HG03558 (cell line): ENCODE measurements around the gene OR5A2.
A peak's percentile ranks its signal among the peaks of the same experiment; 100 is the strongest.
"Not testable (repeated sequence)": the region's sequence is repeated elsewhere in the genome, so short reads cannot be mapped to it uniquely, and the experiment has no call there.

ENCODE experiments used
- ATAC-seq: cut with Tn5 transposase; IDR thresholded peaks from one replicate; pipeline ENCODE4 v1.9.1; 2021; ENCODE audit warnings: moderate number of reproducible peaks; ENCODE audit not compliant: unreplicated experiment; ENCODE audit errors: extremely low read depth

OR5A2 gene

DNA sequence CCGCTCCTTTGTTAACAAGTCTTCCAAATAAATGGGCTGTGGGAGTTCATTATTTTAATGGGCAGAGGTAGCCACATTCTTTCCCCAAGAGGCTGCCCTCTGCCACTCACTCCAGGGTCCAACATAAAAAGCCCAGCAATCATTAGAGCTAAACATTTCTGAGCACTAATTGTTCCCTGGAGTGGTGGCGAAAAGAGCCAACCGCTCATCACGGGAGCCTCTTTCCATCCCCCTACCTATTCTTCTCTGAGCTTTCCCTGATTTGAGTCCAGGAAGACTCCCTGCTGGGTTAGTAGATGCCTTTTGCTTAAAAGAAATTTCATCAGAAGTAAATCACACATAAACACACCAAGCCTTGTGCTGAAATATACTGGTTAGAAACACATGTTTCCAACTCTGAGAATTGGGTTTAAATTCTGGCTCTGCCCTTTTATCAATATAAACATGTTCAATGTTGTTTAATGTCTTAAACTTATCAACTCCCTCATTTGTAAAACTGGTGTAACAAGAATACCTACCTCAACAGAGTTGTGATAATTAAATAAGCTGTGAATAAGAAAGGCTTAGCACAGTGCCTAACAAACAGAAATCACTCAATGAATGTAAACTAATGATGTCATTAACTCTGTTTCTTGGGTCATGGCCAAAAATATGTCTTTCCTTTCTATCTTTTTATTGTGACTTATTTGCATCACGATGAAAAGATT is at the start of gene OR5A2:
OR5A2 (minus strand) TSS at position 53 of the 707 bp plus-strand sequence. CDS start 3,460 bp downstream, outside the sequence.
- no peak for ATAC-seq

DNA sequence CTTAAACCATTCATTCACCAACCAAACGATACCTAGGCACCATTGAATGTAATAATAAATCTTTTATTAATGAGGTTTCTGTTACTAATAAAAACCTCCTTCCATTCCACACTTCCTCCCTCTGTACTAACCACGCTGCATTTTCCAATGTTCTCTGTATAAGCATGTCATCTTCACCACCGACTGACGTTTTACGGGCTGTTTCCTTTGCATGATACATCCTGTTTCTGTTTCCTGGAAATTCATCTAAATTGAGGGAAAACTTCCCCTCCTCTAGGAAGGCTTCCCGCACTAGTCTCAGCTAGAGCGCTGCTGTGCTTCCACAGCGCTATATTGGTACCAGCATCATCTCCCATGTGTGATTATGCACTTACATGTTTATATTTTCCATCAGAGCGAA is 49.0 kb upstream of the OR5A2 start:
- ATAC-seq = no peak

DNA sequence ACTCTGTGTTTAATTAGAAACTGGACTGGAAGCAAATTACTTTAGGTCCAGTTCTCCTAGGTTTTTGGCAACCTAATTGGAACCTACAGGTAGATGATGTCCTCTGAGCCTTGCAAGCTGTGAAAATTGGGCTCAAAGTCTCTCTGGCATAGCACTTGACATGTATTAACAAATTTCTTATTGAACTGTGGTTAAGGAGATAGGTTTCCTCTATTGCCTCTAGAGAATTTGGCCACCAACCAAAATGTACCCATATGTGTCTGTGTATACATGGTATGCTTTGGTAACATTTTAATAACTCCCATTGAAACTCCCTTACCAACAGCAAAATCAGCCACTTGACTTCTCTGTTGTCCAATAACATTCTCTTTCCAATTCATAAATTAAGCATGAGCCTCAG is 46.8 kb upstream of the OR5A2 start, which contains the start of gene OR4D10:
OR4D10 (plus strand) TSS at position 301 of the 400 bp plus-strand sequence. CDS start 4,115 bp downstream, outside the sequence.
- no peak for ATAC-seq

DNA sequence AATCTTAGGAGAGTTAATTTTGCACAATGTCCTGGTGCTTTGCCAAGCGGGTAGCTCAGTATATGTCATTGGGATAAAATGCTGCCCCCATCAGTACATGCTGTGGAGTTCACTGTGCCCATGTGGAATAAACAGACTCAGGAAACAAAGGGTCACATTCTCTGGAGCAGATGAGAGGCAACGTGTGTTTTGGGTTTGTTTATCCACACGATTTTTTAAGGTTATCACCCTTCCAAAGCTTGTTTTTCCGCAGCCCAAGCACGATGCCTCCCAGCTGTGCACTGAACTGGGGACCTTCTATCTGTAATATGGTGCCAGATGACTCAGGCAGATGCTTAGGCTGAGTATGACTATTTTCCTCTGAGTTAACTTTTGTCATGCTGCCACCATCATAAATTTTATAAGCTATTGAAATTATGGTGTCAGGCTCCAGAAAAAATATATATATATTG is 37.0 kb upstream of the OR5A2 start:
- ATAC-seq = no peak

- no peak for ATAC-seq
Observed at GRCh38 chr11:59459916-59460315, 33.7 kb upstream of the OR5A2 start.

DNA sequence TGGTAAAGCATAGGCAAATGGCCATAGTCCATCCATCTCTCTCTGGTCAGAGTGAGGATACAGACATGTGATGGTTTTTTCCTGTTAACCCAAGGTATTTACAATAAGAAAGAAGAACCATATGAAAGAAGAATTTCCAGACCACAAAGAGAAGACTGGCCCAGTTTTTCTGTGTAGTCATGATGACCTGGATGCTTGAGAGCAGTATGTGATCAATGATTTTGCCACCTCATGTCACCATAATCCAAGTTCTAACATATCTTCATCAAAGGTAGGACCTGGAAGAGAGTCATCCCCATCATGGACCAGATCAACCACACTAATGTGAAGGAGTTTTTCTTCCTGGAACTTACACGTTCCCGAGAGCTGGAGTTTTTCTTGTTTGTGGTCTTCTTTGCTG is 30.4 kb upstream of the OR5A2 start, which contains the start of gene OR4D6:
OR4D6 (plus strand) TSS at position 301 of the 400 bp plus-strand sequence; CDS start at position 301, 0 bp downstream.
- ATAC-seq = no peak

DNA sequence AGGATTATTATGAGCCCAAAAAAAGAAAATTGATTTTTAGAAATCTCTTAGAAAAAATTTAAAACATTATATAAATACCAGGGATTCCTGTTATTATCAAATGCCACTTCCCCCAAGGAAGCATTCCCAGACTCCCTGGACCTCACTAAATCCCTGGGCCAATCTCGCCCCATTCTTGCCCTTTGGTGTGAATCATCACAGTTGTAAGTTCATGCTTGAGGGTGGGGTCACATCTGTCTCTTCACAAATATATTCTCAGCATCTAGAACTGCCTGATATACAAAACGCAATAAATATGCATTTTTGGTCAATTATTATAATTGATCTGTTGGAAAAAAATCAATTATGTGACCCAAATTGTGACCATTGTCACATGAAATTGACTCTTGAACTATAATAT is 22.3 kb upstream of the OR5A2 start:
- ATAC-seq = no peak

DNA sequence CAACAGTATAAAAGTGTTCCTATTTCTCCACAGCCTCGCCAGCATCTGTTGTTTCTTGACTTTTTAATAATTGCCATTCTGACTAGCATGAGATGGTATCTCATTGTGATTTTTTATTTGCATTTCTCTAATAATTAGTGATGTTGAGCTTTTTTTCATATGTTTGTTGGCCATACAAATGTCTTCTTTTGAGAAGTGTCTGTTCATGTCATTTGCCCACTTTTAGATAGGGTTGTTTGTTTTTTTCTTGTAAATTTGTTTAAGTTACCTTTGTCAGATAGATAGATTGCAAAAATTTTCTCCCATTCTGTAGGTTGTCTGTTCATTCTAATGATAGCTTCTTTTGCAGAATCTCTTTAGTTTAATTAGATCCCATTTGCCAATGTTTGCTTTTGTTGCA is 19.4 kb upstream of the OR5A2 start:
- ATAC-seq = not testable (repeated sequence)

GRCh38 chr11:59437770-59438169 is 11.6 kb upstream of the OR5A2 start:
- ATAC-seq = no peak

- no peak for ATAC-seq
Observed at GRCh38 chr11:59436169-59436568, 10.0 kb upstream of the OR5A2 start, which contains the start of gene OR5A1. OR5A1 (plus strand) TSS chr11:59436469; CDS start chr11:59443169, 6,700 bp downstream.

DNA sequence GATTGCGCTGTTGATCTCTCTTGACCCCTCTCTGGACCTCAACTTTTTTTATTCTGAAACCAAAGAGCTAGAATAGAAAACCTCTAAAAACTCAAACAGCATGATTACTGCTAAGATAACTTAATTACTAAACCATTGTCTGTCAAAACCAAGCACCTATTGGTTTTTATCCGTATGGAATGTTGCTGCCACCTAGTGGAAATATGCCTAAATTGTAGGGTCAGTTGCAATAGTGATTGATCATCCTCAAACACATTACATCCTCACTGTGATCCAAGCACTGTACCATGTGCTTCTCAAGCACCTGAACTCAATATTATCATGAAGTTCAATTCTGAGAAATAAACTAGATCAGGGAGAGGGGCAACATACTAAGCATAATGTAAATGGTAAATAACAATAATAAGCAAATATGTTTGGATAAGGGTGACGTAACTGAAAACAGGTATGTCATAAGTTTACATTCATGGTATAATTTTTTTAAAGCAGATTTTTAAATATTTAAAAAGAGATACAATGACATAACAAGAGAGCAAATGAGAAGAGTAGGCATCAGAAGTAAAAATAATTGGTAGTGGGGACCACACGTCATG is 3.8 kb upstream of the OR5A2 start:
- ATAC-seq = peak; percentile 86

- ATAC-seq = no peak
Observed at GRCh38 chr11:59427068-59427382, 812 bp upstream of the OR5A2 start.

GRCh38 chr11:59425131-59425530 is 1.1 kb downstream of the OR5A2 start:
- ATAC-seq = no peak

GRCh38 chr11:59423835-59424234 is 2.4 kb downstream of the OR5A2 start:
- ATAC-seq = no peak

GRCh38 chr11:59418156-59418555 is 8.1 kb downstream of the OR5A2 start:
- ATAC-seq = no peak

- no peak for ATAC-seq
Observed at GRCh38 chr11:59417023-59417422, 9.2 kb downstream of the OR5A2 start.

DNA sequence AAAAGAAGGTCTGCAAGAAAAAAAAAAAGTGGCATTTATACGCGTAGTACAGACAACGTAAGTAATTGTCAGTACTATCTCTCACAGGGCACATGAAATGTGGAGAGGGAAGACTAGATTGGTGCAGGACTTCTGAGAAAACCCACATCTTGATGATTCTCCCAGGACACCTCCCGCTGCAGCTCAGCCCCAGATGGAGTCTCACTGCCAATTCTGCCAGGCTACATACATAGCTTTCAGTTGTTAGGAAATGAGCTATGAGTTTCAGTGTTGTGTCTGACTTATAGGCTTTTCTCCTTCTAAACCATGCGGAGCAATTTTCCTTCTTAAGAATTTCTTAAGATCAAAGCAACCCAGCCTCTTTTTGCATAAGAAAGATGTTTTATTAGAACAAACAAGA is 9.6 kb downstream of the OR5A2 start:
- no peak for ATAC-seq

- ATAC-seq = no peak
Observed at GRCh38 chr11:59415111-59415510, 11.1 kb downstream of the OR5A2 start.

DNA sequence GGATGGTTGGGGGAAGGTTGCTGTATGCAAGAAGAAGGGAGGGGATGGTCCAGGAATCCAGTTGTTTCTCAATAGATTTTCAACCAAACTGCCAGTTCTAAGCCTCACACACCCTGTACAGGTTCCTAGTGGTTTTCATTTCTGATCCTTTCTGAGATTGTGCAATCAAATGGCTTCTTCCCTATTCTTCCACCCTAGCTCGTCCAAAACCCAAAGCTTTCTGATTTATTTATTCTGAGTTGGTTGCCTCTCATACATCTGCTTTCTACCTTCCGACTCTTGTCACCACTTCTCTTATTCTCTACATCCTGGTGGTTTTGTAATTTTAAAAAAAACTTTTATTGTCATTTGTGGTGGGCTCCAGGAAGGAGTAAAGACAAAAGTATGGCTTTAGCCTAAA is 12.6 kb downstream of the OR5A2 start:
- ATAC-seq = no peak

GRCh38 chr11:59403546-59403945 is 22.7 kb downstream of the OR5A2 start:
- no peak for ATAC-seq

DNA sequence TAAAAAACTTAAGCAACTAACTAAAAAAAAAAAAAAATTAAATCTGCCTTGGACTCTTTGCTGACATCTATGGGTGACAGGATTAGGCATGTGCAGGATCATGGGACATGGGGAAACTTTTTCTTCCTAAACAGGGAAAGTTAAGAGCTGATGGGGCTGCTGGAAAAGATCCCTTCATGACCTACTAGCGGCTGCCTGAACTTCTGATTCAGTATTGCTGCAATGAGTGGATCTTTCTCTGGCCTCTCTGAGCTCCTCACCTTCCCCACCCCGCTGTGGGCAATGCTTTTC is 25.0 kb downstream of the OR5A2 start:
- ATAC-seq = no peak
